HG03342 (cell line): ENCODE measurements around the gene PLPP4.

Experiments
- ATAC-seq: cut with Tn5 transposase; IDR thresholded peaks from one replicate; pipeline ENCODE4 v1.9.1; 2021; ENCODE audit warnings: mild to moderate bottlenecking, moderate library complexity; ENCODE audit not compliant: unreplicated experiment

The PLPP4 gene

GRCh38 chr10:120607016-120607709 lies 150.1 kb downstream of the PLPP4 start:
- ATAC-seq, result peak; percentile 24

GRCh38 chr10:120607710-120608703 lies 151.0 kb downstream of the PLPP4 start:
- peak; percentile 44 for ATAC-seq

GRCh38 chr10:120609006-120609405 lies 152.0 kb downstream of the PLPP4 start:
- no peak for ATAC-seq

GRCh38 chr10:120610791-120611190 lies 153.8 kb downstream of the PLPP4 start:
- no peak for ATAC-seq

GRCh38 chr10:120612756-120613155 lies 155.7 kb downstream of the PLPP4 start:
- no peak for ATAC-seq

- no peak for ATAC-seq
Measured at GRCh38 chr10:120613180-120613579, 156.2 kb downstream of the PLPP4 start.

- no peak for ATAC-seq
Measured at GRCh38 chr10:120614680-120615079, 157.7 kb downstream of the PLPP4 start.

- ATAC-seq, result no peak
Measured at GRCh38 chr10:120616311-120616911, 159.4 kb downstream of the PLPP4 start.

GRCh38 chr10:120628197-120628596 lies 171.2 kb downstream of the PLPP4 start:
- no peak for ATAC-seq

GRCh38 chr10:120630266-120630665 lies 173.2 kb downstream of the PLPP4 start:
- no peak for ATAC-seq

- no peak for ATAC-seq
Measured at GRCh38 chr10:120632047-120632446, 175.0 kb downstream of the PLPP4 start.

- ATAC-seq, result no peak
Measured at GRCh38 chr10:120632942-120633341, 175.9 kb downstream of the PLPP4 start.

- ATAC-seq, result no peak
Measured at GRCh38 chr10:120634659-120635058, 177.6 kb downstream of the PLPP4 start.
